ENCODE data around the gene BARHL1.

DNA sequence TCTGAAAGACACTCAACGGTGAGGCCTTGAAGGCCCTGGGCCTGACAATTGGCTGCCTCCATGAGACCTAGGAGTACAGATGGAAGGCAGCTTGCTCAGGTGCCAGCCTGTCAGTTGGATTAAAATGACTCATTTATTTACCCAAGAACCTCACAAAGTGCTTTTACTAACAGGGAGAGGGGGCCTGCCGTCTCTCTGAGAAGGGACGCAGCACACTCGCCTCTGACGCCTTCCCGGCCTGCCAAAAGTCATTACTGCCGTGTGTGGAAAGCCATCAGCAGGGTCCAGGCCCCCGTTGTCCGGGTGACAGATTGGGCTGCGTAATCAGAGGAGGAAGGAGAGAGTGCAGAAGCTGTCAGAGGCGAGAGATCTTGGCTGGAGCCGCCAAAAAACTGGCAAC lies 54.9 kb downstream of the BARHL1 start:
- TF ChIP-seq, protein P1, sequence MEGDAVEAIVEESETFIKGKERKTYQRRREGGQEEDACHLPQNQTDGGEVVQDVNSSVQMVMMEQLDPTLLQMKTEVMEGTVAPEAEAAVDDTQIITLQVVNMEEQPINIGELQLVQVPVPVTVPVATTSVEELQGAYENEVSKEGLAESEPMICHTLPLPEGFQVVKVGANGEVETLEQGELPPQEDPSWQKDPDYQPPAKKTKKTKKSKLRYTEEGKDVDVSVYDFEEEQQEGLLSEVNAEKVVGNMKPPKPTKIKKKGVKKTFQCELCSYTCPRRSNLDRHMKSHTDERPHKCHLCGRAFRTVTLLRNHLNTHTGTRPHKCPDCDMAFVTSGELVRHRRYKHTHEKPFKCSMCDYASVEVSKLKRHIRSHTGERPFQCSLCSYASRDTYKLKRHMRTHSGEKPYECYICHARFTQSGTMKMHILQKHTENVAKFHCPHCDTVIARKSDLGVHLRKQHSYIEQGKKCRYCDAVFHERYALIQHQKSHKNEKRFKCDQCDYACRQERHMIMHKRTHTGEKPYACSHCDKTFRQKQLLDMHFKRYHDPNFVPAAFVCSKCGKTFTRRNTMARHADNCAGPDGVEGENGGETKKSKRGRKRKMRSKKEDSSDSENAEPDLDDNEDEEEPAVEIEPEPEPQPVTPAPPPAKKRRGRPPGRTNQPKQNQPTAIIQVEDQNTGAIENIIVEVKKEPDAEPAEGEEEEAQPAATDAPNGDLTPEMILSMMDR (IDR thresholded peaks at IDR 0.05 in 2 of 3, conservative IDR thresholded peaks at IDR 0.05 in 1 of 3; ENCODE audit: borderline replicate concordance in 1 of 3, insufficient read depth in 1 of 3, low read depth in 2 of 3, low read length in 2 of 3) = no peak
- TF ChIP-seq, protein P2, sequence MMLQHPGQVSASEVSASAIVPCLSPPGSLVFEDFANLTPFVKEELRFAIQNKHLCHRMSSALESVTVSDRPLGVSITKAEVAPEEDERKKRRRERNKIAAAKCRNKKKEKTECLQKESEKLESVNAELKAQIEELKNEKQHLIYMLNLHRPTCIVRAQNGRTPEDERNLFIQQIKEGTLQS (IDR thresholded peaks at IDR 0.05) = no peak
- TF ChIP-seq, protein P3, sequence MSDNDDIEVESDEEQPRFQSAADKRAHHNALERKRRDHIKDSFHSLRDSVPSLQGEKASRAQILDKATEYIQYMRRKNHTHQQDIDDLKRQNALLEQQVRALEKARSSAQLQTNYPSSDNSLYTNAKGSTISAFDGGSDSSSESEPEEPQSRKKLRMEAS (IDR thresholded peaks at IDR 0.05) = no peak
- no peak for TF ChIP-seq POLR2AphosphoS5 (IDR thresholded peaks at IDR 0.05; ENCODE audit: low read depth, low read length)
- TF ChIP-seq EZH2 (IDR thresholded peaks at IDR 0.05) = no peak
- no peak for TF ChIP-seq SP1 (IDR thresholded peaks at IDR 0.05; ENCODE audit: low read depth)
- no peak for TF ChIP-seq RAD21 (IDR thresholded peaks at IDR 0.05; ENCODE audit: low read depth)
- TF ChIP-seq JUND (IDR thresholded peaks at IDR 0.05) = no peak
- no peak for TF ChIP-seq SRF (IDR thresholded peaks at IDR 0.05; ENCODE audit: low read depth)
- no peak for TF ChIP-seq POLR2A (IDR thresholded peaks at IDR 0.05; ENCODE audit: borderline replicate concordance, extremely low read depth, insufficient read depth, insufficient read length)
- TF ChIP-seq EZH2phosphoT487 (IDR thresholded peaks at IDR 0.05; ENCODE audit: borderline replicate concordance) = no peak
- TF ChIP-seq CEBPB (IDR thresholded peaks at IDR 0.05; ENCODE audit: low read depth) = no peak
- TF ChIP-seq, protein P4, sequence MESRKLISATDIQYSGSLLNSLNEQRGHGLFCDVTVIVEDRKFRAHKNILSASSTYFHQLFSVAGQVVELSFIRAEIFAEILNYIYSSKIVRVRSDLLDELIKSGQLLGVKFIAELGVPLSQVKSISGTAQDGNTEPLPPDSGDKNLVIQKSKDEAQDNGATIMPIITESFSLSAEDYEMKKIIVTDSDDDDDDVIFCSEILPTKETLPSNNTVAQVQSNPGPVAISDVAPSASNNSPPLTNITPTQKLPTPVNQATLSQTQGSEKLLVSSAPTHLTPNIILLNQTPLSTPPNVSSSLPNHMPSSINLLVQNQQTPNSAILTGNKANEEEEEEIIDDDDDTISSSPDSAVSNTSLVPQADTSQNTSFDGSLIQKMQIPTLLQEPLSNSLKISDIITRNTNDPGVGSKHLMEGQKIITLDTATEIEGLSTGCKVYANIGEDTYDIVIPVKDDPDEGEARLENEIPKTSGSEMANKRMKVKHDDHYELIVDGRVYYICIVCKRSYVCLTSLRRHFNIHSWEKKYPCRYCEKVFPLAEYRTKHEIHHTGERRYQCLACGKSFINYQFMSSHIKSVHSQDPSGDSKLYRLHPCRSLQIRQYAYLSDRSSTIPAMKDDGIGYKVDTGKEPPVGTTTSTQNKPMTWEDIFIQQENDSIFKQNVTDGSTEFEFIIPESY (IDR thresholded peaks at IDR 0.05; ENCODE audit: extremely low read depth, insufficient replicate concordance, low read length) = no peak
- TF ChIP-seq YY1 (IDR thresholded peaks at IDR 0.05; ENCODE audit: extremely low read depth, insufficient replicate concordance, low read depth, low read length) = no peak

Data from HCT116 (cell line).